Measurements from ENCODE around the gene COL16A1.

GRCh38 chr1:31696242-31696641 lies 7.6 kb downstream of the COL16A1 start:
- TF ChIP-seq CTCF (IDR thresholded peaks at IDR 0.05; ENCODE audit: low read length) (no peak), EZH2 (optimal IDR thresholded peaks at IDR 0.05; ENCODE audit: low read depth, low read length) (no peak), EZH2phosphoT487 (IDR thresholded peaks at IDR 0.05; ENCODE audit: low read length) (no peak)

Measured in MM.1S (cell line).